ENCODE results near the gene CTNNA3.

GRCh38 chr10:67519434-67519833 is 176.6 kb downstream of the CTNNA3 start:
- no peak for TF ChIP-seq CTCF (IDR thresholded peaks at IDR 0.05; ENCODE audit: low read depth, low read length, poor library complexity, severe bottlenecking)
- TF ChIP-seq EZH2phosphoT487 (IDR thresholded peaks at IDR 0.05; ENCODE audit: borderline replicate concordance, low read length): no peak

All from DOHH2 (cell line).